Measurements from ENCODE around the gene RPS6KC1. TPM values are rescaled to one million over a fixed set of nuclear protein-coding genes. Genes with fewer than 3 reads are reported as not detected.
"Not testable (repeated sequence)": the region's sequence is repeated elsewhere in the genome, so short reads cannot be mapped to it uniquely, and the experiment has no call there.

The RPS6KC1 gene
- total RNA-seq, 2 experiments from 2014 or later = 9.4 to 10.7 TPM

GRCh38 chr1:213148905-213149304, 97.9 kb downstream of the RPS6KC1 start:
- Histone ChIP-seq H3K79me2 (ENCODE audit: insufficient read depth, low read depth, low read length) (no peaks in the 10 kb centered on the region), H3K9me2 (ENCODE audit: insufficient read depth, low read length) (no peaks in the 10 kb centered on the region), H2AFZ (ENCODE audit: low read length) (no peak overlapping the region), H3K4me3 (ENCODE audit: low read depth, low read length, poor library complexity, severe bottlenecking) (no peak overlapping the region), H3K36me3 (ENCODE audit: insufficient read depth, low read length) (no peaks in the 10 kb centered on the region), H3K4me1 (ENCODE audit: insufficient read depth, low read length, poor library complexity, severe bottlenecking) (no peaks in the 10 kb centered on the region), H3K4me2 (ENCODE audit: low read length) (no peak overlapping the region), H4K20me1 (ENCODE audit: insufficient read depth, low read length) (no peaks in the 10 kb centered on the region), H3K9me3 (ENCODE audit: low read length) (no peaks in the 10 kb centered on the region), H3K27ac (ENCODE audit: low read depth, low read length, poor library complexity, severe bottlenecking) (no peak overlapping the region)
- BruUV-seq (replicated peaks) = no TSS peak
- TF ChIP-seq EZH2phosphoT487 (IDR thresholded peaks at IDR 0.05; ENCODE audit: borderline replicate concordance, low read depth, low read length) = no peak
- no peak for TF ChIP-seq CTCF (conservative IDR thresholded peaks at IDR 0.05; ENCODE audit: low read length)
- no peak for DNase-seq (ENCODE audit: low spot score)
- ChIA-PET POLR2A (no interaction called here), CTCF (ENCODE audit: unreplicated experiment) (no interaction called here)
- intact Hi-C loops (cut with micrococcal nuclease; ENCODE audit: unreplicated experiment) = no loop called here

- intact Hi-C loops (cut with micrococcal nuclease; ENCODE audit: unreplicated experiment); DNase-seq (ENCODE audit: low spot score); H3K9me2 ChIP-seq (ENCODE audit: insufficient read depth, low read length); POLR2A ChIA-PET; H3K27ac ChIP-seq (ENCODE audit: low read depth, low read length, poor library complexity, severe bottlenecking); H3K79me2 ChIP-seq (ENCODE audit: insufficient read depth, low read depth, low read length); H3K4me1 ChIP-seq (ENCODE audit: insufficient read depth, low read length, poor library complexity, severe bottlenecking); BruUV-seq (replicated peaks); CTCF ChIA-PET (ENCODE audit: unreplicated experiment); H3K4me2 ChIP-seq (ENCODE audit: low read length); H2AFZ ChIP-seq (ENCODE audit: low read length); H3K9me3 ChIP-seq (ENCODE audit: low read length); H4K20me1 ChIP-seq (ENCODE audit: insufficient read depth, low read length); H3K4me3 ChIP-seq (ENCODE audit: low read depth, low read length, poor library complexity, severe bottlenecking); H3K36me3 ChIP-seq (ENCODE audit: insufficient read depth, low read length): not testable (repeated sequence)
These were observed 99.0 kb downstream of the RPS6KC1 start for GRCh38 chr1:213150090-213150489.

GRCh38 chr1:213154056-213154685, 103.1 kb downstream of the RPS6KC1 start:
- Histone ChIP-seq H3K4me2 (ENCODE audit: low read length) (no peak overlapping the region), H3K36me3 (ENCODE audit: insufficient read depth, low read length) (no peaks in the 10 kb centered on the region), H2AFZ (ENCODE audit: low read length) (no peak overlapping the region), H3K27ac (ENCODE audit: low read depth, low read length, poor library complexity, severe bottlenecking) (no peak overlapping the region), H3K9me2 (ENCODE audit: insufficient read depth, low read length) (no peaks in the 10 kb centered on the region), H3K4me1 (ENCODE audit: insufficient read depth, low read length, poor library complexity, severe bottlenecking) (no peaks in the 10 kb centered on the region), H4K20me1 (ENCODE audit: insufficient read depth, low read length) (no peaks in the 10 kb centered on the region), H3K9me3 (ENCODE audit: low read length) (no peaks in the 10 kb centered on the region), H3K79me2 (ENCODE audit: insufficient read depth, low read depth, low read length) (no peaks in the 10 kb centered on the region), H3K4me3 (ENCODE audit: low read depth, low read length, poor library complexity, severe bottlenecking) (no peak overlapping the region)
- ChIA-PET POLR2A (no interaction called here), CTCF (ENCODE audit: unreplicated experiment) (no interaction called here)
- no TSS peak for BruUV-seq (replicated peaks)
- no peak for DNase-seq (ENCODE audit: low spot score)
- TF ChIP-seq CTCF (conservative IDR thresholded peaks at IDR 0.05; ENCODE audit: low read length) (no peak), EZH2phosphoT487 (IDR thresholded peaks at IDR 0.05; ENCODE audit: borderline replicate concordance, low read depth, low read length) (no peak)
- intact Hi-C loops (cut with micrococcal nuclease; ENCODE audit: unreplicated experiment) = no loop called here
